Measurements from ENCODE around the gene RAPGEF4. TPM values are rescaled to one million over a fixed set of nuclear protein-coding genes. Genes with fewer than 3 reads are reported as not detected.

Gene RAPGEF4
- total RNA-seq, 1 donor from 2014 or later, result 12.8 TPM

- no peak for DNase-seq (ENCODE audit: low spot score)
- no peak for ATAC-seq
These were observed 119.9 kb downstream of the RAPGEF4 start for GRCh38 chr2:172855588-172855987.

GRCh38 chr2:172856606-172857005 lies 121.0 kb downstream of the RAPGEF4 start:
- no peak for DNase-seq (ENCODE audit: low spot score)
- peak; percentile 97 for ATAC-seq

- DNase-seq (ENCODE audit: low spot score) (no peak), ATAC-seq (no peak)
These were observed 122.8 kb downstream of the RAPGEF4 start for GRCh38 chr2:172858473-172858745.

- no peak for ATAC-seq
- DNase-seq (ENCODE audit: low spot score), result no peak
These were observed 124.1 kb downstream of the RAPGEF4 start for GRCh38 chr2:172859581-172860335.

- DNase-seq (ENCODE audit: low spot score) (no peak), ATAC-seq (no peak)
These were observed 124.7 kb downstream of the RAPGEF4 start for GRCh38 chr2:172860336-172860707.

- no peak for DNase-seq (ENCODE audit: low spot score)
- no peak for ATAC-seq
These were observed 125.5 kb downstream of the RAPGEF4 start for GRCh38 chr2:172861098-172861497.

GRCh38 chr2:172861656-172862476 lies 126.2 kb downstream of the RAPGEF4 start:
- ATAC-seq (peak; percentile 20), DNase-seq (ENCODE audit: low spot score) (no peak)

- no peak for ATAC-seq
- DNase-seq (ENCODE audit: low spot score), result no peak
These were observed 127.7 kb downstream of the RAPGEF4 start for GRCh38 chr2:172863341-172863740.

- DNase-seq (ENCODE audit: low spot score), result peak; percentile 59
- ATAC-seq, result peak; percentile 95
These were observed 128.5 kb downstream of the RAPGEF4 start for GRCh38 chr2:172864182-172864581.

- ATAC-seq, result no peak
- no peak for DNase-seq (ENCODE audit: low spot score)
These were observed 129.8 kb downstream of the RAPGEF4 start for GRCh38 chr2:172865422-172865821.

GRCh38 chr2:172869861-172870260 lies 134.2 kb downstream of the RAPGEF4 start:
- ATAC-seq (no peak), DNase-seq (ENCODE audit: low spot score) (no peak)

GRCh38 chr2:172870396-172870795 lies 134.8 kb downstream of the RAPGEF4 start:
- DNase-seq (ENCODE audit: low spot score) (no peak), ATAC-seq (no peak)

- ATAC-seq (no peak), DNase-seq (ENCODE audit: low spot score) (no peak)
These were observed 142.2 kb downstream of the RAPGEF4 start for GRCh38 chr2:172877826-172878225.

GRCh38 chr2:172878260-172878659 lies 142.6 kb downstream of the RAPGEF4 start:
- ATAC-seq (no peak), DNase-seq (ENCODE audit: low spot score) (no peak)

GRCh38 chr2:172884336-172884735 lies 148.7 kb downstream of the RAPGEF4 start:
- DNase-seq (ENCODE audit: low spot score) (no peak), ATAC-seq (no peak)

GRCh38 chr2:172885996-172886395 lies 150.4 kb downstream of the RAPGEF4 start:
- no peak for DNase-seq (ENCODE audit: low spot score)
- no peak for ATAC-seq

GRCh38 chr2:172887280-172887679 lies 151.6 kb downstream of the RAPGEF4 start:
- ATAC-seq, result peak; percentile 57
- no peak for DNase-seq (ENCODE audit: low spot score)

GRCh38 chr2:172888714-172889669 lies 153.3 kb downstream of the RAPGEF4 start:
- no peak for ATAC-seq

GRCh38 chr2:172889768-172890430 lies 154.3 kb downstream of the RAPGEF4 start:
- ATAC-seq, result no peak
- DNase-seq (ENCODE audit: low spot score), result no peak

More at GRCh38 chr2:172888714-172889669, 153.3 kb downstream of the RAPGEF4 start:
- no peak for DNase-seq (ENCODE audit: low spot score)

GRCh38 chr2:172893111-172893510 lies 157.5 kb downstream of the RAPGEF4 start:
- ATAC-seq (no peak), DNase-seq (ENCODE audit: low spot score) (no peak)

- DNase-seq (ENCODE audit: low spot score) (no peak), ATAC-seq (no peak)
These were observed 158.0 kb downstream of the RAPGEF4 start for GRCh38 chr2:172893671-172894070.

All from left lobe of liver (tissue), 2 donors.